AG10803 (cell line): ENCODE data around the gene COL27A1.

Experiments
- DNase-seq: peaks from one replicate; pipeline ENCODE4 v3.0.0; 2010; ENCODE audit warnings: low read depth
- H3K4me3 ChIP-seq: 2 replicates; pipeline ENCODE4 v1.5.1; 2011; ENCODE audit warnings: mild to moderate bottlenecking, low read length, control low read depth
- CTCF ChIP-seq: conservative IDR thresholded peaks from 2 replicates; pipeline ENCODE4 v1.5.1; 2011; ENCODE audit warnings: mild to moderate bottlenecking, low read length, control low read depth, inconsistent platforms

The COL27A1 gene

GRCh38 chr9:114170771-114171461 lies 15.6 kb downstream of the COL27A1 start:
- no peak for DNase-seq
- no peak overlapping the region for H3K4me3 ChIP-seq
- TF ChIP-seq CTCF: no peak

GRCh38 chr9:114171500-114171899 lies 16.2 kb downstream of the COL27A1 start:
- no peak for DNase-seq
- no peak for TF ChIP-seq CTCF
- no peak overlapping the region for H3K4me3 ChIP-seq

- no peak overlapping the region for H3K4me3 ChIP-seq
- TF ChIP-seq CTCF: no peak
- peak; percentile 87 for DNase-seq
Observed at GRCh38 chr9:114172981-114173833, 17.9 kb downstream of the COL27A1 start.

GRCh38 chr9:114174557-114174875 lies 19.2 kb downstream of the COL27A1 start:
- H3K4me3 ChIP-seq: no peak overlapping the region
- no peak for DNase-seq
- no peak for TF ChIP-seq CTCF

GRCh38 chr9:114174876-114175771 lies 19.8 kb downstream of the COL27A1 start:
- DNase-seq: peak; percentile 63
- no peak for TF ChIP-seq CTCF
- H3K4me3 ChIP-seq: no peak overlapping the region

GRCh38 chr9:114176624-114177291 lies 21.4 kb downstream of the COL27A1 start:
- no peak for TF ChIP-seq CTCF
- DNase-seq: no peak
- H3K4me3 ChIP-seq: no peak overlapping the region
